GM20000 (cell line): Measurements from ENCODE around the gene SPO11.

Experiments used
- DNase-seq: peaks from one replicate; pipeline ENCODE4 v3.0.0; 2012; ENCODE audit warnings: low spot score
- CTCF ChIP-seq: IDR thresholded peaks from 2 replicates; pipeline ENCODE4 v1.5.1; 2012; ENCODE audit warnings: mild to moderate bottlenecking, control low read depth; ENCODE audit errors: extremely low read depth, missing control alignments

The SPO11 gene

GRCh38 chr20:57352305-57352704, 22.7 kb downstream of the SPO11 start:
- no peak for DNase-seq
- no peak for TF ChIP-seq CTCF

- DNase-seq, result no peak
- TF ChIP-seq CTCF, result no peak
These were observed 23.7 kb downstream of the SPO11 start for GRCh38 chr20:57353351-57353750.

- no peak for TF ChIP-seq CTCF
- DNase-seq, result no peak
These were observed 31.9 kb downstream of the SPO11 start for GRCh38 chr20:57361517-57361916.

GRCh38 chr20:57364451-57364850, 34.8 kb downstream of the SPO11 start:
- TF ChIP-seq CTCF, result no peak
- no peak for DNase-seq

GRCh38 chr20:57369596-57369995, 40.0 kb downstream of the SPO11 start:
- DNase-seq, result no peak
- no peak for TF ChIP-seq CTCF

- no peak for TF ChIP-seq CTCF
- DNase-seq, result no peak
These were observed 40.7 kb downstream of the SPO11 start for GRCh38 chr20:57370316-57370715.

GRCh38 chr20:57371363-57371762, 41.8 kb downstream of the SPO11 start:
- TF ChIP-seq CTCF, result no peak
- DNase-seq, result no peak
